ENCODE data around the gene UQCRC1. TPM values are rescaled to one million over a fixed set of nuclear protein-coding genes. Genes with fewer than 3 reads are reported as not detected.

The UQCRC1 gene
- total RNA-seq, 2 experiments from 2014 or later: 167 to 170 TPM

GRCh38 chr3:48562367-48563095 is 46.9 kb downstream of the UQCRC1 start:
- ChIA-PET POLR2A (interaction anchor here (1.3 kb wide), 1 partner anchor 15 kb away, joined by 3 read pairs; no protein-coding TSS in a partner anchor), CTCF (interaction anchor here (1.8 to 1.9 kb wide), 2 partner anchors 162 kb away, joined by 5 to 6 read pairs; no protein-coding TSS in a partner anchor)
- Mint-ChIP-seq H3K27me3 (no peaks in the 10 kb centered on the region), H3K4me1 (peaks cover 47% of the 10 kb centered on the region), H3K36me3 (ENCODE audit: low read depth) (no peaks in the 10 kb centered on the region), H3K27ac (no peak overlapping the region), H3K4me3 (no peak overlapping the region), H3K9me3 (no peaks in the 10 kb centered on the region)
- DNase-seq: no peak

GRCh38 chr3:48561045-48561736 is 48.3 kb downstream of the UQCRC1 start:
- H3K4me1 Mint-ChIP-seq: peaks cover 51% of the 10 kb centered on the region
- H3K4me3 Mint-ChIP-seq: no peak overlapping the region

GRCh38 chr3:48560648-48561018 is 48.8 kb downstream of the UQCRC1 start:
- peaks cover 50% of the 10 kb centered on the region for H3K4me1 Mint-ChIP-seq
- no peaks in the 10 kb centered on the region for H3K9me3 Mint-ChIP-seq
- H3K27ac Mint-ChIP-seq: no peak overlapping the region
- peaks cover 4% of the 10 kb centered on the region for H3K36me3 Mint-ChIP-seq (ENCODE audit: low read depth)
- ChIA-PET CTCF (interaction anchor here (1.0 to 1.8 kb wide), 3 partner anchors 8 to 160 kb away, joined by 3 to 5 read pairs (median 4); no protein-coding TSS in a partner anchor), POLR2A (no interaction called here)
- no peak for DNase-seq
- no peaks in the 10 kb centered on the region for H3K27me3 Mint-ChIP-seq
- H3K4me3 Mint-ChIP-seq: no peak overlapping the region

More at GRCh38 chr3:48561045-48561736, 48.3 kb downstream of the UQCRC1 start:
- ChIA-PET POLR2A (no interaction called here), CTCF (interaction anchor here (1.0 to 1.8 kb wide), 3 partner anchors 9 to 161 kb away, joined by 3 to 5 read pairs (median 4); no protein-coding TSS in a partner anchor)
- no peak for DNase-seq
- H3K27ac Mint-ChIP-seq: no peak overlapping the region
- H3K27me3 Mint-ChIP-seq: no peaks in the 10 kb centered on the region
- no peaks in the 10 kb centered on the region for H3K9me3 Mint-ChIP-seq
- H3K36me3 Mint-ChIP-seq (ENCODE audit: low read depth): peaks cover 4% of the 10 kb centered on the region

GRCh38 chr3:48558493-48559134 is 50.8 kb downstream of the UQCRC1 start:
- Mint-ChIP-seq H3K36me3 (ENCODE audit: low read depth) (peaks cover 13% of the 10 kb centered on the region), H3K4me1 (peaks cover 52% of the 10 kb centered on the region), H3K9me3 (no peaks in the 10 kb centered on the region), H3K27me3 (no peaks in the 10 kb centered on the region), H3K4me3 (peak overlapping the region; percentile 45), H3K27ac (peak overlapping the region; percentile 43)
- DNase-seq: no peak
- ChIA-PET CTCF (interaction anchor here (0.9 to 13.5 kb wide), 14 partner anchors 10 to 287 kb away, joined by 3 to 180 read pairs (median 6); partner anchors contain the start of genes NCKIPSD and SLC26A6), POLR2A (interaction anchor here (0.6 to 4.7 kb wide), 6 partner anchors 9 to 158 kb away, joined by 3 to 25 read pairs (median 4); partner anchors contain the start of genes CCDC51 and TMA7)

- ChIA-PET POLR2A (interaction anchor here (0.6 to 4.7 kb wide), 9 partner anchors 10 to 450 kb away, joined by 3 to 25 read pairs (median 4); partner anchors contain the start of genes CCDC51, SLC26A6, TMA7 and WDR6), CTCF (interaction anchor here (0.6 to 13.5 kb wide), 19 partner anchors 8 to 413 kb away, joined by 3 to 180 read pairs (median 4); partner anchors contain the start of genes CCDC51, NCKIPSD, SLC26A6 and TMA7)
- Mint-ChIP-seq H3K36me3 (ENCODE audit: low read depth) (peaks cover 15% of the 10 kb centered on the region), H3K4me3 (peak within 1 kb of the TSS; percentile 79), H3K9me3 (no peaks in the 10 kb centered on the region), H3K27me3 (no peaks in the 10 kb centered on the region), H3K27ac (peak within 1 kb of the TSS; percentile 74), H3K4me1 (peaks cover 49% of the 10 kb centered on the region)
- DNase-seq: peak; percentile 100
Observed at GRCh38 chr3:48556796-48557626, 52.4 kb downstream of the UQCRC1 start, which contains the start of gene PFKFB4. TSS of gene PFKFB4 (minus strand) at chr3:48556803. CDS start at chr3:48556777, 26 bp downstream.

- Mint-ChIP-seq H3K9me3 (no peaks in the 10 kb centered on the region), H3K36me3 (ENCODE audit: low read depth) (peaks cover 15% of the 10 kb centered on the region), H3K4me1 (peaks cover 47% of the 10 kb centered on the region), H3K27me3 (no peaks in the 10 kb centered on the region), H3K4me3 (peak overlapping the region; percentile 79), H3K27ac (peak overlapping the region; percentile 74)
- DNase-seq: no peak
- ChIA-PET POLR2A (interaction anchor here (0.6 to 4.7 kb wide), 12 partner anchors 11 to 538 kb away, joined by 3 to 25 read pairs (median 4); partner anchors contain the start of genes ATRIP, CCDC51, QRICH1 and SLC26A6), CTCF (interaction anchor here (0.6 to 13.5 kb wide), 18 partner anchors 8 to 414 kb away, joined by 3 to 180 read pairs (median 4); partner anchors contain the start of genes CCDC51, SLC26A6 and TMA7)
Observed at GRCh38 chr3:48555949-48556795, 53.3 kb downstream of the UQCRC1 start.

- Mint-ChIP-seq H3K36me3 (ENCODE audit: low read depth) (peaks cover 20% of the 10 kb centered on the region), H3K27me3 (no peaks in the 10 kb centered on the region), H3K27ac (no peak overlapping the region), H3K4me1 (peaks cover 43% of the 10 kb centered on the region), H3K9me3 (no peaks in the 10 kb centered on the region), H3K4me3 (peak overlapping the region; percentile 79)
- CTCF ChIA-PET: interaction anchor here (0.9 to 13.5 kb wide), 6 partner anchors 80 to 155 kb away, joined by 3 to 180 read pairs (median 12); partner anchors contain the start of genes CCDC51, SLC26A6 and TMA7
- POLR2A ChIA-PET: interaction anchor here (0.7 to 4.7 kb wide), 4 partner anchors 83 to 538 kb away, joined by 3 to 25 read pairs (median 4); partner anchors contain the start of genes ATRIP and QRICH1
- DNase-seq: no peak
Observed at GRCh38 chr3:48555231-48555948, 54.1 kb downstream of the UQCRC1 start.

GRCh38 chr3:48553886-48554845 is 55.3 kb downstream of the UQCRC1 start:
- Mint-ChIP-seq H3K9me3 (no peaks in the 10 kb centered on the region), H3K36me3 (ENCODE audit: low read depth) (peaks cover 22% of the 10 kb centered on the region), H3K4me3 (no peak overlapping the region), H3K27ac (no peak overlapping the region), H3K27me3 (no peaks in the 10 kb centered on the region), H3K4me1 (peaks cover 36% of the 10 kb centered on the region)
- ChIA-PET CTCF (interaction anchor here (0.5 to 13.5 kb wide), 6 partner anchors 15 to 215 kb away, joined by 3 to 180 read pairs (median 6); partner anchors contain the start of genes ATRIP, CCDC51 and TMA7), POLR2A (interaction anchor here (0.6 to 2.4 kb wide), 5 partner anchors 81 to 313 kb away, joined by 3 to 9 read pairs (median 4); partner anchors contain the start of genes ATRIP and ZNF589)
- DNase-seq: no peak

GRCh38 chr3:48553361-48553760 is 56.1 kb downstream of the UQCRC1 start:
- no peak for DNase-seq
- ChIA-PET CTCF (interaction anchor here (0.9 to 13.5 kb wide), 8 partner anchors 15 to 152 kb away, joined by 3 to 180 read pairs (median 4); partner anchors contain the start of genes ATRIP, CCDC51 and TMA7), POLR2A (interaction anchor here (0.6 to 2.4 kb wide), 6 partner anchors 81 to 312 kb away, joined by 3 to 9 read pairs (median 4); partner anchors contain the start of genes ATRIP and ZNF589)
- Mint-ChIP-seq H3K4me3 (no peak overlapping the region), H3K9me3 (no peaks in the 10 kb centered on the region), H3K27ac (no peak overlapping the region), H3K36me3 (ENCODE audit: low read depth) (peaks cover 27% of the 10 kb centered on the region), H3K27me3 (no peaks in the 10 kb centered on the region), H3K4me1 (peaks cover 33% of the 10 kb centered on the region)
